BLaER1 treated with 17β-estradiol and CSF1 and Interleukin-3, amounts not matched to agents 10 nM and 100 nM (cell line): ENCODE data around the gene COX7A2L.

Experiments used
- H3K27ac ChIP-seq, 11 experiments: shearing (Covaris generic); formaldehyde crosslinking; 2 replicates each; pipeline ENCODE4 v1.8.1; 2022
- H3K27me3 ChIP-seq, 11 experiments: shearing (Covaris generic); formaldehyde crosslinking; 2 replicates each; pipeline ENCODE4 v1.8.1; 2022
- H3K36me3 ChIP-seq, 11 experiments: shearing (Covaris generic); formaldehyde crosslinking; 2 replicates each; pipeline ENCODE4 v1.8.1; 2022
- H3K4me1 ChIP-seq, 10 experiments: shearing (Covaris generic); formaldehyde crosslinking; 2 replicates each; pipeline ENCODE4 v1.8.1; 2022
- H3K4me2 ChIP-seq, 11 experiments: shearing (Covaris generic); formaldehyde crosslinking; 2 replicates each; pipeline ENCODE4 v1.8.1; 2022
- H3K4me3 ChIP-seq, 10 experiments: shearing (Covaris generic); formaldehyde crosslinking; 2 replicates each; pipeline ENCODE4 v1.8.1; 2022
- H3K9ac ChIP-seq, 11 experiments: shearing (Covaris generic); formaldehyde crosslinking; 2 replicates each; pipeline ENCODE4 v1.8.1; 2022
- H3K9me3 ChIP-seq, 11 experiments: shearing (Covaris generic); formaldehyde crosslinking; replicated peaks in 1 of 11; 2 replicates each; pipeline ENCODE4 v1.8.1; 2022
- H4K20me1 ChIP-seq, 11 experiments: shearing (Covaris generic); formaldehyde crosslinking; 2 replicates each; pipeline ENCODE4 v1.8.1; 2022
- Cebpa-rat ChIP-seq, 11 experiments: shearing (Covaris generic); IDR thresholded peaks; 2 replicates each; pipeline ENCODE4 v1.8.1; 2022

The COX7A2L gene

GRCh38 chr2:42307180-42307579 is 53.8 kb downstream of the COX7A2L start:
- TF ChIP-seq Cebpa-rat (IDR thresholded peaks at IDR 0.05): no peak

GRCh38 chr2:42304059-42304713 is 56.8 kb downstream of the COX7A2L start:
- Histone ChIP-seq H3K4me2 (no peak overlapping the region), H4K20me1 (no peaks in the 10 kb centered on the region), H3K27me3 (no peaks in the 10 kb centered on the region), H3K4me3 (no peak overlapping the region), H3K36me3 (peaks cover 52 to 97% (median 78%) of the 10 kb centered on the region in 11 experiments), H3K9ac (no peak overlapping the region), H3K27ac (no peak overlapping the region), H3K4me1 (0 out of 20 replicates have a peak, but pooled peaks cover 0 to 5% (median 0%) of the 10 kb centered on the region in 10 experiments), H3K9me3 (no peaks in the 10 kb centered on the region)
- no peak for TF ChIP-seq Cebpa-rat (IDR thresholded peaks at IDR 0.05)

More at GRCh38 chr2:42307180-42307579, 53.8 kb downstream of the COX7A2L start:
- no peaks in the 10 kb centered on the region for H3K9me3 ChIP-seq
- peaks cover 39 to 83% (median 61%) of the 10 kb centered on the region in 11 experiments for H3K36me3 ChIP-seq
- no peak overlapping the region for H3K4me2 ChIP-seq
- no peak overlapping the region for H3K27ac ChIP-seq
- no peaks in the 10 kb centered on the region for H3K27me3 ChIP-seq
- H3K9ac ChIP-seq: no peak overlapping the region
- no peaks in the 10 kb centered on the region for H4K20me1 ChIP-seq
- peaks cover 0 to 6% (median 0%) of the 10 kb centered on the region in 10 experiments; a peak in 1 of 20 replicates for H3K4me1 ChIP-seq
- H3K4me3 ChIP-seq: no peak overlapping the region

GRCh38 chr2:42303252-42303651 is 57.8 kb downstream of the COX7A2L start:
- peaks cover 0 to 7% (median under 1%) of the 10 kb centered on the region in 10 experiments; a peak in 8 of 20 replicates for H3K4me1 ChIP-seq
- H3K4me3 ChIP-seq: no peak overlapping the region
- no peak for TF ChIP-seq Cebpa-rat (IDR thresholded peaks at IDR 0.05)
- no peak overlapping the region for H3K4me2 ChIP-seq
- H3K27me3 ChIP-seq: no peaks in the 10 kb centered on the region
- H4K20me1 ChIP-seq: no peaks in the 10 kb centered on the region
- H3K9me3 ChIP-seq: no peaks in the 10 kb centered on the region
- H3K27ac ChIP-seq: no peak overlapping the region
- H3K9ac ChIP-seq: no peak overlapping the region
- peaks cover 50 to 97% (median 79%) of the 10 kb centered on the region in 11 experiments for H3K36me3 ChIP-seq

- no peak for TF ChIP-seq Cebpa-rat (IDR thresholded peaks at IDR 0.05)
- Histone ChIP-seq H3K9me3 (no peaks in the 10 kb centered on the region), H4K20me1 (no peaks in the 10 kb centered on the region), H3K4me2 (no peak overlapping the region), H3K36me3 (peaks cover 39 to 96% (median 62%) of the 10 kb centered on the region in 11 experiments), H3K4me3 (no peak overlapping the region), H3K9ac (no peak overlapping the region), H3K27me3 (no peaks in the 10 kb centered on the region), H3K4me1 (peaks cover 15 to 33% (median 25%) of the 10 kb centered on the region in 10 experiments; a peak in 19 of 20 replicates), H3K27ac (no peak overlapping the region)
These were observed 60.5 kb downstream of the COX7A2L start for GRCh38 chr2:42300527-42300926.
